Measurements from ENCODE around the gene SPOCK1. TPM values are rescaled to one million over a fixed set of nuclear protein-coding genes. Genes with fewer than 3 reads are reported as not detected.
A peak's percentile ranks its signal among the peaks of the same experiment; 100 is the strongest.

Gene SPOCK1
- total RNA-seq, 1 donor, result 231 TPM

DNA sequence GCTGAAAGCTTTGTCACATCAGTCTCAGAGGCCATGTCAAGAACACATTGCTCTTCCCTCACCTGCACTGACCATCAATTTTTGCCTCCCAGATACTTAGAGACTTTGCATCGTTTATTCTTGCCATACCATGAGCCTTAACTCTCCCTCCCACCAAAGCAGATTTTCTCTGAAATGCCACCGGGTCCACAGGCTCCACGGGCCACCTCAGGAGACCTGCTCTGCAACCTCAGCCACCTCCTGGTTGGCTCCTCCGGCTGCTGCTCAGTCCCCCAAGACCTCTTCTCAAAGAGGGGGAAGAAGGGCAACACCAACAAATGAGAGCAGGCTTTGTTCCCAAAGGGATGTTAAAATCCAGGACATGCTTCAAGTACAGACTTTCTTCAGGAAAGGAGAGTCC, 400.5 kb downstream of the SPOCK1 start:
- peaks cover 25% of the 10 kb centered on the region for H4K20me1 ChIP-seq (ENCODE audit: insufficient read depth, low read length)
- H3K4me2 ChIP-seq (ENCODE audit: insufficient read depth, low read length), result no peak overlapping the region
- H3K4me1 ChIP-seq (ENCODE audit: insufficient read depth, low read length), result peaks cover 26% of the 10 kb centered on the region
- no peaks in the 10 kb centered on the region for H3K9me3 ChIP-seq (ENCODE audit: low read depth, low read length)
- no peak overlapping the region for H2AFZ ChIP-seq (ENCODE audit: low read length)
- TF ChIP-seq, protein P1, sequence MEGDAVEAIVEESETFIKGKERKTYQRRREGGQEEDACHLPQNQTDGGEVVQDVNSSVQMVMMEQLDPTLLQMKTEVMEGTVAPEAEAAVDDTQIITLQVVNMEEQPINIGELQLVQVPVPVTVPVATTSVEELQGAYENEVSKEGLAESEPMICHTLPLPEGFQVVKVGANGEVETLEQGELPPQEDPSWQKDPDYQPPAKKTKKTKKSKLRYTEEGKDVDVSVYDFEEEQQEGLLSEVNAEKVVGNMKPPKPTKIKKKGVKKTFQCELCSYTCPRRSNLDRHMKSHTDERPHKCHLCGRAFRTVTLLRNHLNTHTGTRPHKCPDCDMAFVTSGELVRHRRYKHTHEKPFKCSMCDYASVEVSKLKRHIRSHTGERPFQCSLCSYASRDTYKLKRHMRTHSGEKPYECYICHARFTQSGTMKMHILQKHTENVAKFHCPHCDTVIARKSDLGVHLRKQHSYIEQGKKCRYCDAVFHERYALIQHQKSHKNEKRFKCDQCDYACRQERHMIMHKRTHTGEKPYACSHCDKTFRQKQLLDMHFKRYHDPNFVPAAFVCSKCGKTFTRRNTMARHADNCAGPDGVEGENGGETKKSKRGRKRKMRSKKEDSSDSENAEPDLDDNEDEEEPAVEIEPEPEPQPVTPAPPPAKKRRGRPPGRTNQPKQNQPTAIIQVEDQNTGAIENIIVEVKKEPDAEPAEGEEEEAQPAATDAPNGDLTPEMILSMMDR (IDR thresholded peaks at IDR 0.05; ENCODE audit: extremely low read depth, low read depth, low read length), result no peak
- H3K79me2 ChIP-seq (ENCODE audit: insufficient read depth, low read length), result no peaks in the 10 kb centered on the region
- no peak overlapping the region for H3K27ac ChIP-seq (ENCODE audit: low read depth, low read length)
- no peaks in the 10 kb centered on the region for H3K36me3 ChIP-seq (ENCODE audit: insufficient read depth, low read length)
- no peak overlapping the region for H3K4me3 ChIP-seq (ENCODE audit: insufficient read depth, low read length)
- DNase-seq (ENCODE audit: insufficient read length, low spot score, missing footprints), result no peak
- H3K27me3 ChIP-seq (ENCODE audit: insufficient read depth, low read length), result no peaks in the 10 kb centered on the region

DNA sequence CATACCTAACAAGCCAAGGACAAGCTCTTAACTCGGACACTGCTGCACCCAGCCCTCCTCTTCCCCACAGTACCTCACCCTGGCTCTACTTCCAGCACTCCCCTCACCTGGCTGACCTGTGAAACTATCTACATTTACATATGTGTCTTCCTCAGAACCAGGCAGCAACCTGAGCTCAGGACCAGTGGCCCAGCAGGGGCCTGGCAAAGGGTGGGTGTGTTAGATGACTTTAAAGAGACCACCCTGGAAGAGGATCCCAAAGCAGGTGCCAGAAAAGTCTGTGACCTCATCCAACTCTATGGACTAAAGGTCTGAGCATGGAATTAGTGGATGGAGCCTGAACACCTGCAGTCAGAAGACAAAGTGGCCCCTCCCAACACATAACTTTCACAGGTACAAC, 400.9 kb downstream of the SPOCK1 start:
- Histone ChIP-seq H3K27me3 (ENCODE audit: insufficient read depth, low read length) (no peaks in the 10 kb centered on the region), H2AFZ (ENCODE audit: low read length) (no peak overlapping the region), H3K27ac (ENCODE audit: low read depth, low read length) (no peak overlapping the region), H3K79me2 (ENCODE audit: insufficient read depth, low read length) (no peaks in the 10 kb centered on the region), H3K4me3 (ENCODE audit: insufficient read depth, low read length) (no peak overlapping the region), H4K20me1 (ENCODE audit: insufficient read depth, low read length) (peaks cover 30% of the 10 kb centered on the region), H3K36me3 (ENCODE audit: insufficient read depth, low read length) (no peaks in the 10 kb centered on the region), H3K4me1 (ENCODE audit: insufficient read depth, low read length) (peaks cover 28% of the 10 kb centered on the region), H3K9me3 (ENCODE audit: low read depth, low read length) (no peaks in the 10 kb centered on the region), H3K4me2 (ENCODE audit: insufficient read depth, low read length) (no peak overlapping the region)
- DNase-seq (ENCODE audit: insufficient read length, low spot score, missing footprints), result no peak
- TF ChIP-seq, protein P1 (IDR thresholded peaks at IDR 0.05; ENCODE audit: extremely low read depth, low read depth, low read length), result no peak

DNA sequence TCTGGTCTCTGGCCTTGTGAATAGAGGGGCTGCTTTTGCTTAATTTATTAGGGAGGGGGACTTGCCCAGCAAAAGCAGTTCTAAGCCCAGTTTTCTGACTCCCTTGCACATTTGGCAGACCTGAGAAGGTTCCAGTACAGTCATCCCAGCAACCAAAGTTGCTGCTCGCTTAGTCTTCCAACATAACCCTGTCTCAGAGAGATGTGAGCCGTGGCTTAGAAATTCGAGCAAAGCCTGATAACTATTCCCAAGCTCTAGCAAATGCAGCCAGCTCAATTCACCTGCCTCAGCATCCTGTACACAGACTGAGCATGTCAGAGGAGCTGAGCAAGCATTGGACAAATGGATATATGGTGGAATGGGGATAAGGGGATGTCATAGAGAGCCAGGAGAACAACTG, 401.9 kb downstream of the SPOCK1 start:
- H3K9me3 ChIP-seq (ENCODE audit: low read depth, low read length), result no peaks in the 10 kb centered on the region
- peak; percentile 78 for DNase-seq (ENCODE audit: insufficient read length, low spot score, missing footprints)
- H3K4me1 ChIP-seq (ENCODE audit: insufficient read depth, low read length), result peaks cover 28% of the 10 kb centered on the region
- H4K20me1 ChIP-seq (ENCODE audit: insufficient read depth, low read length), result peaks cover 30% of the 10 kb centered on the region
- no peaks in the 10 kb centered on the region for H3K27me3 ChIP-seq (ENCODE audit: insufficient read depth, low read length)
- no peaks in the 10 kb centered on the region for H3K36me3 ChIP-seq (ENCODE audit: insufficient read depth, low read length)
- H3K4me2 ChIP-seq (ENCODE audit: insufficient read depth, low read length), result no peak overlapping the region
- TF ChIP-seq, protein P1 (IDR thresholded peaks at IDR 0.05; ENCODE audit: extremely low read depth, low read depth, low read length), result no peak
- H2AFZ ChIP-seq (ENCODE audit: low read length), result no peak overlapping the region
- H3K4me3 ChIP-seq (ENCODE audit: insufficient read depth, low read length), result no peak overlapping the region
- H3K79me2 ChIP-seq (ENCODE audit: insufficient read depth, low read length), result no peaks in the 10 kb centered on the region
- peak overlapping the region; percentile 49 for H3K27ac ChIP-seq (ENCODE audit: low read depth, low read length)

DNA sequence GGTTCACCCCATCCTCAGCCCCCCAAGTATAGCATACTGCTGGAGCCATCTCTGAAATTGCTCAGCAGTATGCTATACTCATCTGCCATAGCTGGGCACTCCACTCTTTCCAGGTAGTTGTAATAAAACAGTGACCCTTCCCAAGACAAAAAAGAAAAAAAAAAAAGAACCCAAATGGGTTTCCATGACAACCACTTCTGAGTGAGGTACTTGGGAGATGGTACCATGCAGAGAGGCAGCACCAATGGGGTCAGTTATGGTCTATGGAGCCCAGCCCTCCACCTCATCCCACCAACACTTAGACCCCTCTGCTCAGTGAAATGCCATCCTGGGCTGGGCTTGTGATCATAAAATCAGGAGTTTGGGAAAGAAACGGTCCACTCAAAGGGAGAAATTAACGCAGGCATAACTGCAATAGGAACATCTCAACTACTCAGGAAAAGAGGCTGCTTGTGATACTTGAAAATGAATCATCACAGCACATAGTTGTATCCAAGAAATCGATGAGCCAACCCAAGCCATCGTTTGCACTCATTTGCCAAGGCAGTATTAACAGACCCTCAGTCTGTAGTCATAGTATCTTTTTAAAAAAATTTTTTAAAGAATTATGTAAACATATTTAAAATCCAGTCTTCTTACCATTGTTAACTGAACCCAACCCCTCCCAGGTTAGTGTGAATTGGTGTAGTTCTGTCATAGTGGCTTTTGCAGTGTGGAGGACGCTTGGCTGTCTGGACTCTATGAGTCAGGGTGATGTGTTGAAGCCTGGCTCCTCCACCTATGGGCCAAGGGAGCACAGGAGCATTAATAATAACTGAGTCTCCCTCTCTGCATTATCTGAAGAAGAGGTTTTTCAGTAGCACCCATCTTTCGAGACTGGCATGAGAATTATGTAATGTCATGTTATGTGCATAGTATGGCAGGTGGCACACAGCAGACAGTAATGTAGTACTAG, 402.7 kb downstream of the SPOCK1 start:
- no peaks in the 10 kb centered on the region for H3K79me2 ChIP-seq (ENCODE audit: insufficient read depth, low read length)
- no peaks in the 10 kb centered on the region for H3K9me3 ChIP-seq (ENCODE audit: low read depth, low read length)
- no peak overlapping the region for H2AFZ ChIP-seq (ENCODE audit: low read length)
- DNase-seq (ENCODE audit: insufficient read length, low spot score, missing footprints), result peak; percentile 81
- TF ChIP-seq, protein P1 (IDR thresholded peaks at IDR 0.05; ENCODE audit: extremely low read depth, low read depth, low read length), result no peak
- peaks cover 32% of the 10 kb centered on the region for H3K4me1 ChIP-seq (ENCODE audit: insufficient read depth, low read length)
- H3K27ac ChIP-seq (ENCODE audit: low read depth, low read length), result peak overlapping the region; percentile 60
- no peak overlapping the region for H3K4me3 ChIP-seq (ENCODE audit: insufficient read depth, low read length)
- H3K36me3 ChIP-seq (ENCODE audit: insufficient read depth, low read length), result no peaks in the 10 kb centered on the region
- H3K4me2 ChIP-seq (ENCODE audit: insufficient read depth, low read length), result peak overlapping the region; percentile 38
- no peaks in the 10 kb centered on the region for H3K27me3 ChIP-seq (ENCODE audit: insufficient read depth, low read length)
- H4K20me1 ChIP-seq (ENCODE audit: insufficient read depth, low read length), result peaks cover 30% of the 10 kb centered on the region
